ENCODE data around the gene ACTL9.

DNA sequence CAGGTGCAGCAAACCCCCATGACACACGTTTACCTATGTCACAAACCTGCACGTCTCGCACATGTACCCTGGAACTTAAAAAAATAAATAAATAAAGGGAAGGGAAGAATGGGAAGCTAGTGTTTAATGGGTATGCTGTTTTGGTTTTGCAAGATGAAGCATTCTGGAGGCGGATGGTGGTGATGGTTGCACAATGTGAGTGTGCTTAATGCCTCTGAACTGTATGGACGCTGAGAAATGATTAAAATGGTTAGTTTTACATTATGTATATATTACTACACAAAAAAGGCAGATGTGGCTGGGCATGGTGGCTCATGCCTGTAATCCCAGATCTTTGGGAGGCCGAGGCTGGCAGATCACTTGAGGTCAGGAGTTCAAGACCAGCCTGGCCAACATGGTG lies 50.4 kb downstream of the ACTL9 start:
- TF ChIP-seq, protein P1, sequence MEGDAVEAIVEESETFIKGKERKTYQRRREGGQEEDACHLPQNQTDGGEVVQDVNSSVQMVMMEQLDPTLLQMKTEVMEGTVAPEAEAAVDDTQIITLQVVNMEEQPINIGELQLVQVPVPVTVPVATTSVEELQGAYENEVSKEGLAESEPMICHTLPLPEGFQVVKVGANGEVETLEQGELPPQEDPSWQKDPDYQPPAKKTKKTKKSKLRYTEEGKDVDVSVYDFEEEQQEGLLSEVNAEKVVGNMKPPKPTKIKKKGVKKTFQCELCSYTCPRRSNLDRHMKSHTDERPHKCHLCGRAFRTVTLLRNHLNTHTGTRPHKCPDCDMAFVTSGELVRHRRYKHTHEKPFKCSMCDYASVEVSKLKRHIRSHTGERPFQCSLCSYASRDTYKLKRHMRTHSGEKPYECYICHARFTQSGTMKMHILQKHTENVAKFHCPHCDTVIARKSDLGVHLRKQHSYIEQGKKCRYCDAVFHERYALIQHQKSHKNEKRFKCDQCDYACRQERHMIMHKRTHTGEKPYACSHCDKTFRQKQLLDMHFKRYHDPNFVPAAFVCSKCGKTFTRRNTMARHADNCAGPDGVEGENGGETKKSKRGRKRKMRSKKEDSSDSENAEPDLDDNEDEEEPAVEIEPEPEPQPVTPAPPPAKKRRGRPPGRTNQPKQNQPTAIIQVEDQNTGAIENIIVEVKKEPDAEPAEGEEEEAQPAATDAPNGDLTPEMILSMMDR (conservative IDR thresholded peaks at IDR 0.05) = no peak
- no peak for TF ChIP-seq ZFX (IDR thresholded peaks at IDR 0.05)

Data from C4-2B (cell line).